GM12878 (cell line): ENCODE results near the gene TNS4. TPM values are rescaled to one million over a fixed set of nuclear protein-coding genes. Genes with fewer than 3 reads are reported as not detected.

Experiments used
- ATAC-seq: fragments of 200-7000 bp; cut with Tn5 transposase; 3 replicates; pipeline ENCODE4 v1.9.1; 2020; ENCODE audit warnings: mild to moderate bottlenecking, moderate library complexity
- BruUV-seq: library from RNA; stranded (reverse); fragments of 400-500 nt; replicated peaks from 2 replicates; lab custom pipeline; 2021; lab: Mats Ljungman, UMichigan
- CTCF ChIA-PET: fragments of 300-600 bp; sonication (Branson Sonifier 250); formaldehyde crosslinking; extraction: SDS; loops from one replicate; lab custom pipeline; 2021; ENCODE audit warnings: inconsistent platforms; lab: Yijun Ruan, JAX
- POLR2A ChIA-PET: fragments of 350-600 bp; formaldehyde crosslinking; extraction: SDS; loops from one replicate; lab custom pipeline; 2021; ENCODE audit warnings: inconsistent platforms; lab: Charles Lee
- RAD21 ChIA-PET: fragments of 300-600 bp; sonication (Branson Sonifier 250); formaldehyde crosslinking; loops from one replicate; lab custom pipeline; 2023; ENCODE audit warnings: antibody characterized with exemption; ENCODE audit not compliant: unreplicated experiment; lab: Charles Lee
- SMC1A ChIA-PET: fragments of 300-600 bp; sonication (Branson Sonifier 250); formaldehyde crosslinking; loops from one replicate; lab custom pipeline; 2023; ENCODE audit not compliant: unreplicated experiment, uncharacterized antibody; lab: Charles Lee
- DNase-seq: peaks from one replicate; pipeline ENCODE4 v3.0.0-alpha.2; 2011; ENCODE audit warnings: low read depth, low spot score
- FAIRE-seq: peaks from 3 replicates; lab custom pipeline; 2011; peaks lifted over from hg19 to GRCh38; lab: Jason Lieb, UNC
- H2AFZ ChIP-seq: 2 replicates; pipeline ENCODE4 v1.6.0; 2011; ENCODE audit warnings: low read depth, low read length, control low read depth; ENCODE audit not compliant: control insufficient read depth
- H3K27ac ChIP-seq: 2 replicates; pipeline ENCODE4 v1.5.1; 2011; ENCODE audit warnings: control low read depth; ENCODE audit not compliant: control insufficient read depth, insufficient read depth
- H3K27me3 ChIP-seq, 2 experiments: replicated peaks in 1 of 2; 2 replicates each; pipeline versions ENCODE4 v1.6.0 to v1.6.1; 2011; ENCODE audit warnings: low read length in 1 of 2; ENCODE audit not compliant: control insufficient read depth in 2 of 2, insufficient read depth in 2 of 2
- H3K36me3 ChIP-seq, 2 experiments: 2 replicates each; pipeline ENCODE4 v1.5.1; 2011; ENCODE audit warnings: low read length in 1 of 2; ENCODE audit not compliant: control insufficient read depth in 2 of 2, insufficient read depth in 2 of 2
- H3K4me1 ChIP-seq: 2 replicates; pipeline ENCODE4 v1.6.1; 2011; ENCODE audit warnings: mild to moderate bottlenecking, low read length, moderate library complexity, mixed read lengths; ENCODE audit not compliant: control insufficient read depth, insufficient read depth
- H3K4me2 ChIP-seq: 2 replicates; pipeline ENCODE4 v1.6.0; 2011; ENCODE audit warnings: control low read depth; ENCODE audit not compliant: control insufficient read depth, insufficient read depth
- H3K4me3 ChIP-seq: fragments of 200-600 bp; sonication (generic); 2 replicates; pipeline ENCODE4 v1.5.1; 2016
- H3K79me2 ChIP-seq: 2 replicates; pipeline ENCODE4 v1.6.0; 2011; ENCODE audit warnings: low read length; ENCODE audit not compliant: control insufficient read depth, insufficient read depth
- H3K9ac ChIP-seq: 2 replicates; pipeline ENCODE4 v1.8.0; 2011; ENCODE audit warnings: low read length, control low read depth, mixed read lengths; ENCODE audit not compliant: control insufficient read depth, insufficient read depth
- H3K9me3 ChIP-seq: replicated peaks from 3 replicates; pipeline ENCODE4 v1.5.1; 2011; ENCODE audit warnings: mild to moderate bottlenecking, low read length; ENCODE audit not compliant: control insufficient read depth, insufficient read depth
- H4K20me1 ChIP-seq: 2 replicates; pipeline ENCODE4 v1.6.0; 2011; ENCODE audit not compliant: control insufficient read depth, insufficient read depth
- BRCA1 ChIP-seq: IDR thresholded peaks from 2 replicates; pipeline ENCODE4 v1.6.1; 2011; ENCODE audit warnings: low read depth, low read length, improper control_type of control experiment
- CBX3 ChIP-seq: fragments of 200-600 bp; sonication (generic); IDR thresholded peaks from 2 replicates; pipeline ENCODE4 v1.6.1; 2016; ENCODE audit warnings: low read depth, borderline replicate concordance
- E4F1 ChIP-seq: fragments of 450-650 bp; IDR thresholded peaks from 2 replicates; pipeline ENCODE4 v1.6.1; 2018; ENCODE audit warnings: borderline replicate concordance, mild to moderate bottlenecking; ENCODE audit not compliant: partially characterized antibody
- FOS ChIP-seq: IDR thresholded peaks from 3 replicates; pipeline ENCODE4 v1.6.1; 2011; ENCODE audit warnings: borderline replicate concordance; ENCODE audit not compliant: insufficient read length; ENCODE audit errors: extremely low read depth
- GATAD2B ChIP-seq: fragments of 450-650 bp; conservative IDR thresholded peaks from 2 replicates; pipeline ENCODE4 v1.6.1; 2017; ENCODE audit warnings: low read depth, mild to moderate bottlenecking, moderate library complexity
- HDGF ChIP-seq: fragments of 450-650 bp; IDR thresholded peaks from 2 replicates; pipeline ENCODE4 v1.6.1; 2016; ENCODE audit warnings: antibody characterized with exemption
- LARP7 ChIP-seq: fragments of 450-650 bp; IDR thresholded peaks from 2 replicates; pipeline ENCODE4 v1.6.1; 2017; ENCODE audit warnings: mild to moderate bottlenecking
- NKRF ChIP-seq: fragments of 450-650 bp; conservative IDR thresholded peaks from 2 replicates; pipeline ENCODE4 v1.6.1; 2017; ENCODE audit warnings: mild to moderate bottlenecking, moderate library complexity
- POLR2AphosphoS2 ChIP-seq: IDR thresholded peaks from 2 replicates; pipeline ENCODE4 v1.6.1; 2011; ENCODE audit warnings: low read depth, mild to moderate bottlenecking, low read length, improper control_type of control experiment, moderate library complexity
- RCOR1 ChIP-seq: conservative IDR thresholded peaks from 2 replicates; pipeline ENCODE4 v1.6.1; 2012; ENCODE audit warnings: low read depth, low read length, improper control_type of control experiment
- ZBED1 ChIP-seq: IDR thresholded peaks from 2 replicates; pipeline ENCODE4 v1.6.1; 2016; ENCODE audit warnings: borderline replicate concordance
- WGBS: methylation state at CpG from one replicate; pipeline ENCODE4 v1.1.6; 2016; ENCODE audit warnings: low lambda C conversion rate; ENCODE audit not compliant: insufficient replicate concordance, insufficient coverage; ENCODE audit errors: missing lambda C conversion rate; 5-methylcytosine and 5-hydroxymethylcytosine counted together
- in situ Hi-C: fragments of 300-500 bp; cut with MboI; formaldehyde crosslinking; loops from 9 replicates; pipeline ENCODE4 v1.14.3; 2018; ENCODE audit warnings: mixed read lengths
- intact Hi-C: fragments of 100-400 bp; cut with micrococcal nuclease; formaldehyde crosslinking; loops from one replicate; pipeline ENCODE4 v1.14.2; 2022; ENCODE audit not compliant: unreplicated experiment
- polyA plus RNA-seq, 11 experiments: library from polyadenylated mRNA; depleted of rRNA in 4 of 11; unstranded in 6 of 11; stranded (reverse) in 5 of 11; fragments of >200 nt; fragmentation: Nextera tagmentation in 4 of 11; fragmentation: Illumina TruSeq in 1 of 11; extraction: Ambion mirVana in 4 of 11; extraction: Trizol in 1 of 11; gene quantifications; 1 replicate in 1 of 11; 2 replicates in 10 of 11; pipeline versions ENCODE4 v1.2.1 to v1.2.3, GENCODE V29; 2011 to 2016; ENCODE audit warnings: inconsistent platforms in 2 of 11, missing spikeins in 2 of 11, low read depth in 1 of 11
- total RNA-seq, 4 experiments: library from RNA; depleted of rRNA in 3 of 4; stranded (reverse); fragments of >200 nt in 3 of 4; fragmentation: Illumina TruSeq in 1 of 4; extraction: Trizol in 1 of 4; gene quantifications; 2 replicates each; pipeline versions ENCODE4 v1.2.1 to v1.2.3, GENCODE V29; 2013 to 2021

TNS4 gene
- total and polyA plus RNA-seq, 10 of the 15 experiments (the other 5 are each of a cell fraction or from before 2014, with no cell fraction given): 0.10 to 0.90 (median 0.68) TPM; not detected in 2

DNA sequence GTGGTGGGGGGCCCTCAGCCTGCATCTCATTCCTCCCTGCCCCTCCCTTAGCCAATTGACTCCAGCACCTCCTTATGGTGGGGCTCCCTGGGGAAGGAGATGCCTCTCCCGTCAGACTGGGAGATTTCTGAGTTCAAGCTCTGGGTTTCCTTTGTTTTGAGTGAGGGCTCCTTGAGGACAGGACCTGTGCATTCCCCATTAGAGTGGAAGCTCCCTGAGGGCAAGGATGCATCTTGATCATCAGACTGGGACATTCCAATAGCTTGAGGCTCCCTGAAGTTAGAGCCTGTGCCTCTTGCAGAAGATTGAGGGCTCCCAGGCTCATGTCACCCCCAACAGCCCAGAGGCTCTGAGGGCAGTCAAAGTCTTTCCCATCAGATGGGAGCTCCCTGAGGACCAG is 23.6 kb downstream of the TNS4 start (continued):
- TF ChIP-seq E4F1 (no peak), BRCA1 (no peak), GATAD2B (no peak)
- TF ChIP-seq, all 136 proteins: peak for 0

- no peak overlapping the region for H3K4me3 ChIP-seq
- CTCF ChIA-PET: interaction anchor here (0.6 to 4.6 kb wide), 39 partner anchors 10 to 172 kb away, joined by 3 to 128 read pairs (median 7); partner anchors contain the start of genes GJD3, IGFBP4, RARA and TOP2A
- WGBS: 49% methylated on average over 18 of the region's 18 CpGs
- H2AFZ ChIP-seq: no peak overlapping the region
- no peak overlapping the region for H3K27ac ChIP-seq
- H3K36me3 ChIP-seq: no peaks in the 10 kb centered on the region
- SMC1A ChIA-PET: interaction anchor here (0.6 to 7.6 kb wide), 20 partner anchors 14 to 140 kb away, joined by 3 to 108 read pairs (median 5); partner anchors contain the start of gene TNS4
- no peaks in the 10 kb centered on the region for H3K79me2 ChIP-seq
- intact Hi-C loops: no loop called here
- H4K20me1 ChIP-seq: no peaks in the 10 kb centered on the region
- H3K9me3 ChIP-seq: no peaks in the 10 kb centered on the region; the same call in 2 of the 3 replicates
- FAIRE-seq (no peak), DNase-seq (no peak), ATAC-seq (no peak)
- RAD21 ChIA-PET: interaction anchor here (0.5 to 6.8 kb wide), 19 partner anchors 12 to 335 kb away, joined by 3 to 131 read pairs (median 5); partner anchors contain the start of genes CASC3, IGFBP4 and TOP2A
- no peak overlapping the region for H3K4me2 ChIP-seq
- POLR2A ChIA-PET: interaction anchor here (0.6 to 1.7 kb wide), 6 partner anchors 14 to 60 kb away, joined by 3 to 12 read pairs (median 4); no protein-coding TSS in a partner anchor
- peaks cover 7% of the 10 kb centered on the region for H3K4me1 ChIP-seq
- no peak overlapping the region for H3K9ac ChIP-seq
- no TSS peak for BruUV-seq
- in situ Hi-C loops: no loop called here
- TF ChIP-seq HDGF (no peak), RCOR1 (no peak), CBX3 (no peak), ZBED1 (no peak), NKRF (no peak), POLR2AphosphoS2 (no peak), FOS (no peak), LARP7 (no peak)
- H3K27me3 ChIP-seq: no peaks in the 10 kb centered on the region
Measured at GRCh38 chr17:40475234-40475908, 26.1 kb downstream of the TNS4 start.
